Cortex of kidney (tissue), 1 donor: ENCODE results near the gene STXBP3.
"Not testable (repeated sequence)": the region's sequence is repeated elsewhere in the genome, so short reads cannot be mapped to it uniquely, and the experiment has no call there.

Experiments used
- DNase-seq: peaks from one replicate; lab custom pipeline; 2025; lab: John Stamatoyannopoulos, UW

STXBP3 gene

DNA sequence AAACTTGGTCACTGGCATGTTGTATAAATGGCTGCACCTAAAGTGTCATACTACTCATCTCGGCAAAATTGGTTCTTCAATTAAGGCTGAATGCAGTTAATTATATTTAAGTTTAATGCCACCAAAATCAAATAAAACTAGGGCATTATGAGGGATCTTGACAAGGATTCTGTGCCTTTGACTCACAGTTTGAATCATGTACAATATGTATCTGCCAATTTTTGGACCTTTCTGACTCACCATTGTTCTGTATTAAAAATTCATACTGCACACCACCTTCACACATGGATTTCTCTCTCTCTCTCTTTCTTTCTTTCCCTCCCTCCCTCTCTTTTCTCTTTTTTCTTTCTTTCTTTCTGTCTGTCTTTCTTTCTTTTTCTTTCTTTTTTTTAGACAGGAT, 14.1 kb upstream of the STXBP3 start:
- DNase-seq = no peak

DNA sequence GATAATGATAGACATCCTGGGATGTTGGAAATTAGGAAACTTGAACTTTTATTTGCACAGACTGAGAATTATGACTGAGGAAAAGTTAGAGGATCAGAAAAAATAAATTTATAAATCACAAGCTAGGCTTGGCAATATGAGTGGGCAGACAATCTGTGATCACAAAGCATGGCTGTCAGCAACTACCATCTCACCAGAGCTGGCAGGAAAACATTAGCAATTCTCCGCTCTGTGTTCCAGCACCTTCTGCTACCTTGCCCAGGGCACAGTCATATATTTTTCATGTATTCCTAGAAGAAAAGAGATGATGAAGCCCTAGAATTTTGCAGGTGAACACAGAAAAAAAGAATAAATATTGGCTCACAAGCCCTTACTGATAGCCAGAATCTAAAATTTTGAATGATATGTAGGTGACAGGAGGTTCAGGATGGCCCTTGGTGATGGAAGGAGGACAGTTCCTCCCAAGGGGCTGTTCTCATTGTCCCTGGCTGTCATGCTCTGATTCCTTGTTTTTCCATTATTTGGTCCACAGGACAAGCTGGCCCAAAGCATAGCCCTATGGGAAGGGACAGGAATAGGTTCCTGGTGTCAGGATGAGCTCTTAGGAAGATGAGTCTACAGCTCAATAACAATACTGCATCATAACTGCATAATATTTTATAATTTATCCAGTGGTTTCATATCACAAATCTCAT, 12.2 kb upstream of the STXBP3 start:
- no peak for DNase-seq

DNA sequence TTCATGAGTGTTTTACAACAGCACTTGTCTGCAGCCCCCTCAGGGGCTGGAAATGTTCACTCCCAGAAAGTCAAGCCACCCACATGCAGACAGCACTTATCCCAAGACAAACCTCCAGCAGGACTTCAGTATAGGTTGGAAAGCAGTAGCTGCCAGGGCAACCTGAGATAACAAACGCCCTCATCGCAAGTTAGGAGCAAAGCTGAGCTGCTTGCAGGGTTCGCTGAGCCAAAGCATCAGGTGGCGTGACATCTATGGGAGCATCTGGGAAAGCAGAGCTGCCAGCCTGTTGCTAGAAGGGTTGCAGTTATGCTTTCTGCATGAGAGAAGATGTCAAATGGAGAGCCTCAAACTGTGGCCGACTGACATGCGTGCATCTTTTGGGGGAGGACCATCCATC, 4.2 kb upstream of the STXBP3 start:
- DNase-seq = no peak

DNA sequence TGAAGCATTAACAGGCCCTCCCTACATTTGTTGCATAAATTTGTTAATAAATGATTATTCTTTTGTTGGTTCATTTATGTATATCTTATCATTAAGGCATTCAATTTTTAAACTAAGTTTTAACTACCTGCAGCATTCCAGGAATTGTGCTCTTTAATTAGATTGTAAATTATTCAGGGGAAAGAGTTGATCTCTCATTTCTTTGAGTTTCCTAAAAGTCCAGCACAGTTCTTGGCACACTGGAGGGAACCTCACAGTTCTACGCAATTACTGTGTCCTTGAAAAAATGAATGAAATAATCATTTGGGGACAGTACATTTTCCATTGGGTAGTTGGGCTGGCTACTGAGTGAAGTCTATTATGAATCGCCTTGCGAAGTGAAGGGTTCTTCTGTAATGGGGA, 493 bp upstream of the STXBP3 start:
- DNase-seq = no peak

DNA sequence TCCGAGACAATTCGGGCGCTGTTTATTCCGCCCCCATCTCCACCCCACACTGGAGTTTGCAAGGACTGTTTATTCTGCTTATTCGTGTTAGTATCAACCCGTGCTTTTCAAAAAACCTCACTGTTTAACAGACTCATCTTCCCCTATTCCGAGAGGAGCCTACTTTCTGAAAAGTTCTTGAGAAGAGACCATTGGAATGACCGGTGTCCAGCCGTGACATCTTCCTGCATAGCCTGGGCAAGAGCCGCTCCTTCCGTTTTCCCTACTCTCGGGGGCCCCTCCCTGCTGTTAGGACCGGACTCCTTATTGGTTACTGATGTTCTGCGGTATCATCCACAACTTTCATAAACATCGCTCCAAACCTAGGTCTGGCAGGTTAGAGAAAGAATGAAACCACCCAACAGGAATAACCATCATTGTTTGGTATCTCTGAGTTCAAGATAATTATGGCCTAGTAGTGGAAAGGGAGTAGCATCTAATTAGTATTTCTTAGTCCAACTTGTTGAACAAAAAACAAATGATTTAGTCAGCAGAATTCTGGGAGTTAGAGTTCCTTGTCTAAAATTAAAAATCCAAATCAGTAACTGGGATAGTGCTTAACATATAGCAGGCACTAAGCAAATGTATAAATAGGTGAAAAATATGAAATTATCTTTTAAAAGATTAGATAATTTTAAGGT, 837 bp downstream of the STXBP3 start:
- no peak for DNase-seq

DNA sequence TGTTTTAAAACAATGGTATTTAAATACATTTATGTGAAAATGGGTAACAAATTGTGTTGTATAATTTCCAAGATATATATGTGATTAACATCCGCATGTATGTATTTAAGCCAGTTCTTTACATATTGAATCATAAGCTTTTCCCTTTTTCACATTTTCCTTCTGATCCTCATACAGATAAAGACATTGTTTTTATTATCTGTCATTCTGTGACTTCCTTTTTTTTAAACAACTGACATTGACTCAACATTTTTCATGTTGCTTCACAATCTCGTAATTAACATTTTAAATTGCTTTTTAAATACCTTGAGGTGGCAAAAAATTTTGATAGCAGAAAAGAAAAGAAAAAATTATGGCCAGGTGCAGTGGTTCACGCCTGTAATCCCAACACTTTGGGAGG, 1.4 kb downstream of the STXBP3 start:
- DNase-seq = no peak

DNA sequence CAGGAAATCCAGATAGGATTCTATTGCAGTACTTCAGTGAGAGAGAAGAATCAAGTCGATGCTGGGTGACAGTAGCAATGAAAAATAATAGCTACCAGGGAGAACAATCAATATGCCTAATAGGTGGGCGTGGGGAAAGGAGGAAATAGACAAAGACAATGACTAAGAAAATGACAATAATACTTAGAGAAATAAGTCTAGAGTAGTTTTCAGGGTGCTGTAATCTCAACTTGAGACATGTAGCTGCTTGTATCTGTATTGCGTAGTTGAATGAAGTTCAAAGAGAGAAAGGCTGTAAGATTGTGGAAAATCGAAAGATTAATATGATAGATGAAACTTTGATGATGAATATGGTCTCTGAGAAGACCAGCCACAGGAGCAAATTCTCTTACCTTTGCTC, 2.6 kb downstream of the STXBP3 start:
- DNase-seq = no peak

DNA sequence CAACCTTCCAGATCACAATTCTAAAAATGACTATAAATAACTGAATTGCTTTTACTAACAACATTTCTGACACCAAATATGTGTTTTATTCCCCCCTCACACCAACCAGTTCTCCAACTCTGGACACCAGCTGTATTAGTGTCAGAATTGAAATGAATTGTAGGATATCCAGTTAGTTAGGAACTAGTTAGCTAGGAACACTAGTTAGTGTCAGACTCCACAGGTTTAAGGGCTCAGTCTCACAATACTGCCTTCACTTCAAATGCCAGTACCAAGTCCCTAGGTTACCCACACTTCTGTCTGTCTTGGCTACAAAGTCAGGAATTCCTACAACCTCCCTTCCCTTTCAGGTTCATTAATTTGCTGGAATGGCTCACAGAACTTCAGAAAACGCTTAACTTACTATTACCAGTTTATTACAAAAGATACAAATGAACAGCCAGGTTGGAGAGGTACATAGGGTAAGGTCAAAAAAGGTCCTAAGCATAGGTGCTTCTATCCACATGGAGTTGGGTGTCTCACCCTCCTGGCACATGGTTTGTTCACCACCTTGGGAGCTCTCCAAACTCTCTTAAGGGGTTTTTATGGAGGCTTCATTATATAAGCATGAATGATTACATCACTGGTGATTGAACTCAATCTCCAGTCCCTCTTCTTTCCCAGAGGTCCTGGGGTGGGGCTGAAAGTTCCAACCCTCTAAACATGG, 4.2 kb downstream of the STXBP3 start:
- no peak for DNase-seq

DNA sequence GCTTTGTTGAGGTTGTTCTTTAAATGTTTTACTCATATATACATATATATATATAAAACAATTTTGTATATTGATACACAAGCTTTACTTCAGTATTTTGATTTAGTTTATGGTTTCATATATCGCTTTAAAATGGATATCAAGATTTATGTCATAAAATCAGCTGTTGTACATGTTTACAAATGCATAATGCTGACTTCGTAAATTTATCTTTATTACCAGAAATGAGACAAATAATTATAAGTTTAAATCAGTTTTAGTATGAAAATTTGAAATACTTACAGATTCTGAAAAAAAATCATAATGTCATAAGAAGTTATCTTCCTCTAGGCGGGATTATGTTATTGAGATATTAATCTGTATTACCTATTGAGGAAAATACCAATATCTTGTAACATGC, 6.9 kb downstream of the STXBP3 start:
- DNase-seq = no peak

DNA sequence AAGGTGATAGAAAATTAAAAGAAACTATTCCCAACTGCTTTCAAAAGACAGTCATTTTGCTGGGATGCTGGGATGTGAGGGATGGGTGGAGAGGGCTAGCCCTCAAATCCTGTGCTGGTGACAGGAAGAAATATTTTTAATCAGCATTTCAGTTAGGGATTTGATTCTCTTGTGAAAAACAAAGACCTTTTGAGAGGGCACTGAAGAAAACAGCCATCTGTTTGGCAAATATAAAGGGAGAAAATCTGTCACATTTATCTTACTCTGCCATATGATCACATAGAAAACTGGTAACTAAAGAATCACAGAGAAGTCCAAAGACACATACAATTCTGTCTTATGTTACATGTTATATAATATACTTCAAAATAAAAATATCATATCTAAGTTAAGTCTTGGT, 12.3 kb downstream of the STXBP3 start:
- DNase-seq = no peak

DNA sequence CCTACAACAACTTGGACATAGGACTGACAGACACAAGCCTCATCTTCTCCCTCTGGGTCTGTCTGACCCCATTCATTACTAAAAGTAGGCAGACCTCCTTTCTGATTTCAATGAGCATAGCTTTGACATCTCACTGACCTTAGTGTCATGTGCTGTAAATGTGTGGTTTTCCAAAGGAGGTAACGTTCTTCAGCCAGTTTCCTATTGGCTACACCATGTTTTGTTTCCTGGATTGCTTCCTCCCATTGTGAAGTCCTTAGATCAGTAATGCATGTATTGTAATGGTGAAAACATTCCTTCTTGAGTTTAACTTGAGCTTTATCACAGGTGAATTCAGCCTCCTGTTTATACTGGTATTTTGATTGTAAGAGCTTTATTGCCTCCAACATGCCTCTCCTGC, 20.6 kb downstream of the STXBP3 start:
- no peak for DNase-seq

DNA sequence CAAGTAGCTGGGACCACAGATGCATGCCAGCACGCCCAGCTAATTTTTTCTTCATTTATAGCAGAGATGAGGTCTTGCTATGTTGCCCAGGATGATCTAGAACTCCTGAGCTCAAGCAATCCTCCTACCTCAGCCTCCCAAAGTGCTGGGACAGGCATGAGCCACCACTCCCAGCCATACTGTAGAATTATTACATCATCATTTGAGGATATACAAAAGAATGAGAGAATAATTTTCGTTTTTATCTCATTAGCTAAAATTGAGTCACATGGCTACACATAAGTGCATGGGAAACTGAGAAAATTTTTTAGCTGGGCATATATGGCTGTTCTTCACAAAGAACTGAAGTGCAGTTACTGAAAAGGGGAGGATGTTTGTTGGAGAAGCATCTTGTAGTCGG, 21.2 kb downstream of the STXBP3 start:
- no peak for DNase-seq

DNA sequence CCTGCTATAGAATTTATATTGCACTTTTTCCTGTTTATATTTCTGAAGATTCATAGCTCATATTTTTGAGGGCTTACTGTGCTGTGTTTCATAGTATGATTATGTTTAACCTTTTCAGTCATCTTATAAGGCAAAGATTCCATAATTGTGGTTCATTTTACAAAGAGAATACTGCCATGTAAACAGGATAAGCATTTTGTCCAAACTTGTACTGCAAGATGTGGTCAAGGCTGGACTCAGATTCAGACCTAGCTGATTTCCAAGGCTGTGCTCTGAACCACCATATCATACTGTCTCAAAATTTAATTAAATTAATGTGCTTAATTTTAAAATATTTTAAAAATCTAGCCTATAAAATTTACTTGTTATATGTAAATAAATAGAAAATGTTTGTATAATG, 31.4 kb downstream of the STXBP3 start:
- no peak for DNase-seq

DNA sequence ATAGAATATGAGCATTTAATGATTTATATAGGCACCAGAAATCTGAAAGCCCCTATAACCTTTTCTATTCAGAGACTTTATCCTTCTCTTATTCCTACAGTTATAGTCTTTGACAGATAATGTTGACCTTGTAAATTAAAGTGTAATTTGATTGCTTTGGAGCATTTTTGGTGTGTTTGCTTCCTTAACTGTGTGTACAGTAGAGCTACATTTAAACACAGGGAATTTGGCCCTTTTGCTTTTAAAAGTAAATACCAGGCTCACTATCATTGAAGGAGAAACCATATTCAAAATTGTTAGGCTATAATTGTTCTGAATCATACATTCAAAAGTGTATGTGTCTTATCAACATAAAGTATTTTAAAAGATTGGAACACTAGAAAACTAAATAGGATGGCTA, 33.0 kb downstream of the STXBP3 start:
- DNase-seq = no peak

DNA sequence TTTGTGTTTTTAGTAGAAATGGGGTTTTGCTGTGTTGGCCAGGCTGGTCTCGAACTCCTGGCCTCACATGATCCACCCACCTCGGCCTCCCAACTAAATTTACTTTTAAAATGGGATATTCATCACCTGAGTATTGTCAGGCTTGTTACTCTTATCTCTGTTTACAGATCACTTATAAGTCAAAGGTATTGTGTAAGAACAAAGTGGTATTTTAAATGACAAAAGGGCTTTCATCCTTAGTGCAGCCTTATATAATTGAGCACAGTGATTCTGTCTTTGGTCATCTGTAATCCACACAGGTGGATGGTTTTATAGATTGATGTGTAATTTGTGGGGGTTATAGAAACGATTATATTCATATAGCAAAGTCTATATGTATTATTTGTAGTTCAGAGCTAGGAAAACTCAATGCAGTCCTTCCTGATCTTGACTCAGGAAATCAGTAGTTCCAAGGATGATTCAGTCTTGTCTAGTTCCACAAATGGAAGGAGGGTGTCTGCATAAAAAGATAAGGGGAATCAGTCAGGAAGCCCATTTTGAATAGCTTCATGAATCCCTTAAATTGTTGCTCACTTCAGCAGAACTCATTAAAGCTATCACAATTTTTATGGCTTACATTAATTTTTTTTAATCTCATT, 34.6 kb downstream of the STXBP3 start:
- no peak for DNase-seq

DNA sequence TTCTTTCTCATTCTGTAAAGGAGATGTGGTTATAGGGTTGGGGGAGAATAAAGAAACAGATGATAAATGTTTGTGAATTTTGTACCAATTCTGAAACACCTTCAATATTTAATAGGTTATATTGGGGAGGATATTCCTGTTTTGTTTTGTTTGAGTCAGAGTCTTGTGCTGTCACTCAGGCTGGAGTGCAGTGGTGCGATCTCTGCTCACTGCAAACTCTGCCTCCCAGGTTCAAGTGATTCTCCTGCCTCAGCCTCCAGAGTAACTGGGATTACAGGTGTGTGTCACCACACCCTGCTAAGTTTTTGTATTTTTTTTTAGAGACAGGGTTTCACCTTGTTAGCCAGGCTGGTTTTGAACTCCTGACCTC, 35.1 kb downstream of the STXBP3 start:
- not testable (repeated sequence) for DNase-seq

DNA sequence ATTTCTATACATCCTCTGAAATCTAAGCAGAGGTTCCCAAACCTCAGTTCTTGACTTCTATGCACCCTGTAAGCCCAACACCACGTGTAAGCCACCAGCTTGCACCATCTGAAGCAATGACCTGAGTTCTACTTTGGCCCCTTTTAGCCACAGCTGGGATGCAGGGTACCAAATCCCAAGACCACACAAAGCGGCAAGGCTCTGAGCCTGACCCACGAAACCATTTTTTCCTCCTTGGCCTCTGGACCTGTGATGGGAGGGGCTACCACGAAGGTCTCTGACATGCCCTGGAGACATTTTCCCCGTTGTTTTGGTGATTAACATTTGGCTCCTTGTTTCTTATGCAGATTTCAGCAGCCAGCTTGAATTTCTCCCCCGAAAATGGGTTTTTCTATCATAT, 38.8 kb downstream of the STXBP3 start:
- no peak for DNase-seq

DNA sequence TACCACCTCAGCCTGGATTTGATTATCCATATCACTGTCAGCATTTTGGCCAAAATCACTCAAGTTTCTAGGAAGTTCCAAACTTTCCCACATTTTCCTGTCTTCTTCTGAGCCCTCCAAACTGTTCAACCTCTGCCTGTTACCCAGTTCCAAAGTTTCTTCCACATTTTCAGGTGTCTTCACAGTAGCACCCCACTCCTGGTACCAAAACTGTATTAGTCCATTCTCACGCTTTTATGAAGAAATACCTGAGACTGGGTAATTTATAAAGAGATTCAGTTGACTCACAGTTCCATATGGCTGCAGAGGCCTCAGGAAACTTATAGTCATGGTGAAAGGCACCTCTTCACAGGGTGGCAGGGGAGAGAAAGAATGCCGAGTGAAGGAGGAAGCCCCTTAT, 39.4 kb downstream of the STXBP3 start:
- no peak for DNase-seq

DNA sequence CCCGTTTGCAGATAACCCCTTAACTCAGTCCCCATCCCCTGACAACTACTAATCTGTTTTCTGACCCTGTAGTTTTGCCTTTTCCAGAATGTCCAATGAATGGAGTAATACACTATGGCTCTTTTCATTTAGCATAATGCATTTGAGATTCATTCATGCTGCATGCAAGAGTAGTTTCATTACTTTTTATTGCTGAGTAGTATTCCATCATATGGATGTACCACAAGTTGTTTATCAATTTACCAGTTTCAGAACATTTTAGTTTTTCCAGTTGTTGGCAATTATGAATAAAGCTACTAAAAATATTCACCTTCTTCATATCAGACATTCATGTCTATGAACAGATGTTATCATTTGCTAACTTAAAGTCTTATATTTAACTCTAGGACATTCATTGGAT, 45.3 kb downstream of the STXBP3 start:
- no peak for DNase-seq

DNA sequence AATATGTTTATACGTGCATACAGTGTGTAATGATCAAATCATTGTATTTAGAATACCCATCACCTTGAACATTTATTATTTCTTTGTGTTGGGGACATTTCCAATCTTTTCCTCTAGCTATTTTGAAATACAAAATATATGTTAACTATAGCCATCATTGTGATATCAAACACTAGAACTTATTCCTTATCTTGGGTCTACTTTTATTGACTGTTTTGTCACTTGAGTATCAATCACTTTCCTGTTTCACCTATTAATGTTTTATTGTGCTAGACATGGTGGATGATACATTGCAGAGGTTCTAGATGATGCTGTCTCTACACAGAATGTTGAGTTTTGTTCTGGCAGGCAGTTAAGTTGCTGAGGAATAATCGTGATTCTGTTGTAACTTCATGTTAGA, 45.9 kb downstream of the STXBP3 start:
- no peak for DNase-seq

DNA sequence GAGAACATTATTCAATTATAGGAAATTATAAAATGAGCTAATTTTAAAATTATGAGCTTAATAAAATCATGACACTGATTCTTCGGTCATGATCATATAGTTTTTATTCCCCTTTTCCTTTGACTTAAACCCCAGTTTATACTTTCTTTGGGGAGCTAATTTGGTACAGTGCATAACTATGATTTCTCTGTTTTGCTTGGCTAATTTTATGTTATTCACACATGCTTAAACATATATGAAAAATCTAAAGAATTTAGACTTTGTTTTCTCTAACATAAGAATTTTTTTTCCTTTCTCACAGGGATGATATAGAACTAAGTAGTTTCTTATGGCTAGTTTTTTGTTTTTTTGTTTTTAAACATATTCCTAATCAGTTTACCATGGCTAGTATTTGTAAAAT, 52.5 kb downstream of the STXBP3 start:
- DNase-seq = no peak

DNA sequence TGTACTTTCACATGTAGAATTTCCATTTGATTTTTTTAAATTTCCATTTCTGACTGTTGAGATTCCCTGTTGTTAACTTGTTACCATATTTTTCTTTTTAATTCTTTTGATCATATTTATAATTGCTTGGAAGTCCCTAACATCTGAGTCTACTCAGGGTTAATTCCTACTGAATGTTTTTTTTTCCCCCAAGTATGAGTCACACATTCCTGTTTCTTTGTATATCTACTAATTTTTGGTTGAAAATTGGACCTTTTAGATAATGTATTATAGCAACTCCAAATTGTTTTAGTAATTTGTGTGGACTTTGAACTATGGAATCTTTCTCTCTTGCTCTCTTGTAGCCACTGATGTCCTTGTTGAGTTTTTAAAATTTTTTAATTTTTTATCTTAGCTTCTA, 54.6 kb downstream of the STXBP3 start:
- no peak for DNase-seq

DNA sequence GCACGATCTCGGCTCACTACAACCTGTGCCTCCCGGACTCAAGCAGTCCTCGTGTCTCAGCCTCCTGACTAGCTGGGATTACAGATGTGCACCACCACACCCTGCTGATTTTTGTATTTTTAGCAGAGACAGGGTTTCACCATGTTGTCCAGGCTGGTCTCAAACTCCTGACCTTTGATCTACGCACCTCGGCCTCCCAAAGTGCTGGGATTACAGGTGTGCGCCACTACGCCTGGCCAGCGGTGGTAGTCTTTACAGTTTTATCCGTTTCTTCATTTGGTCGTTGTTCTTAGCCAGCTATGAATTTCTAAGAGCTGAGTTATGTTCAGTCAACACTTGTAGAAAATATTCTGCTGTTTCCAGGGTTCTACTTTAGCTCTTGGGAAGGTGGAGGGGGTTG, 57.1 kb downstream of the STXBP3 start:
- no peak for DNase-seq
